ENCODE measurements around the gene TLR9.

Gene TLR9

DNA sequence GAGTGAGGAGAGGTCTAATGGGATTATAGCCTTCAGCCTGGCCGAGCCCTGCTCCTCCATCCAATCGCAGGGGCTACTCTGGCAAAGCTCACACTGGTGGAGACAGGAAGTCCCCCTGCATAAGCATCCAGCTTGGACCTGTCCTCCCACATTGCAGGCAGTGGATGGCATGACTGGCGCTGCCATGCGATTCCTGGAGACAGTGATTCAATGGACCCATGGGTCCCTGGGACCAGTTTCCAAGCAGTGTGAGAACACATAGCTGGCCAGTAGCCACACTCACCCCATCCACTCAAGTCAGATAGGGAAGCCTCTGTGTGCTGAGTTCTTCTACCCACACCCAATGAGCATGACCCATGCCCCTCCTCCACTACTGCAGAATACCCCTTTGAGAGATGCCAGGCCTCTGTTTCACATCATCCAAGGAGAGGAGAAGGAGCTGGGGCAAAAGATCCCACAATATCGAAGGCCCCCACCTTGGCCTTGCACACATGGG lies 53.1 kb downstream of the TLR9 start:
- no peaks in the 10 kb centered on the region for H3K9me3 ChIP-seq (ENCODE audit: insufficient read depth, low read length, severe bottlenecking)
- H3K4me3 ChIP-seq (ENCODE audit: low read depth in 1 of 2, low read length in 2 of 2) = no peak overlapping the region
- no peaks in the 10 kb centered on the region for H3K79me2 ChIP-seq (ENCODE audit: insufficient read depth, low read length)
- no peak overlapping the region for H3K27ac ChIP-seq (ENCODE audit: low read length)
- H2AFZ ChIP-seq (ENCODE audit: low read depth, low read length) = no peak overlapping the region
- no peak overlapping the region for H3K4me2 ChIP-seq (ENCODE audit: insufficient read depth, low read length)
- no peaks in the 10 kb centered on the region for H3K36me3 ChIP-seq (ENCODE audit: insufficient read depth, low read length)
- H4K20me1 ChIP-seq (ENCODE audit: insufficient read depth, low read length) = no peaks in the 10 kb centered on the region; the same call in 1 of the 2 replicates
- H3K27me3 ChIP-seq (ENCODE audit: insufficient read depth, low read length, poor library complexity) = no peaks in the 10 kb centered on the region
- no peaks in the 10 kb centered on the region for H3K4me1 ChIP-seq (ENCODE audit: insufficient read depth, low read length)
- TF ChIP-seq EZH2 (IDR thresholded peaks at IDR 0.05; ENCODE audit: borderline replicate concordance, low read depth, low read length, severe bottlenecking) (no peak), CTCF (IDR thresholded peaks at IDR 0.05; ENCODE audit: borderline replicate concordance, extremely low read depth, low read length, poor library complexity, severe bottlenecking) (no peak)
- ATAC-seq (ENCODE audit: insufficient read depth, low read depth) (no peak), DNase-seq (no peak)
- no peak overlapping the region for H3K9ac ChIP-seq (ENCODE audit: low read depth, low read length)

GRCh38 chr3:52171514-52172261 lies 53.8 kb downstream of the TLR9 start:
- no peak for DNase-seq
- Histone ChIP-seq H3K79me2 (ENCODE audit: insufficient read depth, low read length) (no peaks in the 10 kb centered on the region), H3K4me2 (ENCODE audit: insufficient read depth, low read length) (no peak overlapping the region), H3K27me3 (ENCODE audit: insufficient read depth, low read length, poor library complexity) (no peaks in the 10 kb centered on the region), H3K4me3 (ENCODE audit: low read depth in 1 of 2, low read length in 2 of 2) (no peak overlapping the region), H3K36me3 (ENCODE audit: insufficient read depth, low read length) (no peaks in the 10 kb centered on the region), H3K27ac (ENCODE audit: low read length) (no peak overlapping the region), H3K9ac (ENCODE audit: low read depth, low read length) (no peak overlapping the region), H3K4me1 (ENCODE audit: insufficient read depth, low read length) (no peaks in the 10 kb centered on the region), H3K9me3 (ENCODE audit: insufficient read depth, low read length, severe bottlenecking) (no peaks in the 10 kb centered on the region), H4K20me1 (ENCODE audit: insufficient read depth, low read length) (no peaks in the 10 kb centered on the region; the same call in 1 of the 2 replicates), H2AFZ (ENCODE audit: low read depth, low read length) (no peak overlapping the region)
- no peak for ATAC-seq (ENCODE audit: insufficient read depth, low read depth)
- TF ChIP-seq EZH2 (IDR thresholded peaks at IDR 0.05; ENCODE audit: borderline replicate concordance, low read depth, low read length, severe bottlenecking) (no peak), CTCF (IDR thresholded peaks at IDR 0.05; ENCODE audit: borderline replicate concordance, extremely low read depth, low read length, poor library complexity, severe bottlenecking) (no peak)

Measured in DND-41 (cell line).